SKM-1 treated with dmso at 0.1 percent for 144 hours (cell line): ENCODE measurements around the gene NPAS3.

Source experiments
- DNase-seq: peaks from one replicate; lab custom pipeline; 2025; ENCODE audit not compliant: unreplicated experiment; lab: John Stamatoyannopoulos, UW

Gene NPAS3

DNA sequence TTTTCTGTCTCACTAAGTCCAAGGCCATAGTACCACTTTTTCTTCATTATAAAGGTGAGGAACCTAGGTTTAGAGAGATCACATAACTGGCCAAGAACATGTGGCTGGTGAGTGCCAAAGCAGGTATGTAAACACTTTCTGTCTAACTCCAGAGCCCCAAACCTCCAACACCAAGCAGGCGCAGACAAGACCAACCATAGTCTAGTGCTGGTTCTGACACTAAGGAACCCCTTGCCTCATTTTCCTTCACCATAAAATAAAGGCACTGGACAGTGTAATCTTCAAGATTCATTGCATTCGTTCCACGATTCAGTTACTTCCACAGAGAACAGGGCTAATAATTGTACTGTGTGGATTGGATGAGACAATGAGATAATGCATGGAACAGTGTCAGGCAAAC, 71.0 kb downstream of the NPAS3 start:
- no peak for DNase-seq

DNA sequence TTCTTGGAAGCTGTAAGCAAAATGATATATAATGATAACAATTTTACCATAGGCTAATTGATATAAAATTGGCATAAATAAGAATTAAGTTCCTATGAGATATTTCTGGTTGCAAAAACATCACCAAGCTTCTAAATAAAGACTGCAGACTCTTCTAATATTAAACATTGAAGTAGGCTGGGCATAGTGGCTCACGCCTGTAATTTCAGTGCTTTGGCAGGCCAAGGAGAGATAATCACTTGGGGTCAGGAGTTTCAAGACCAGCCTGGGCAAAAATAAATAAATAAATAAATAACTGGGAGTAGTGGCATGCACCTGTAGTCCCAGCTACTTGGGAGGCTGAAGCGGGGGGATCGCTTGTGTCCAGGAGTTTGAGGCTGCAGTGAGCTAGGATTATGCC, 71.8 kb downstream of the NPAS3 start:
- no peak for DNase-seq

DNA sequence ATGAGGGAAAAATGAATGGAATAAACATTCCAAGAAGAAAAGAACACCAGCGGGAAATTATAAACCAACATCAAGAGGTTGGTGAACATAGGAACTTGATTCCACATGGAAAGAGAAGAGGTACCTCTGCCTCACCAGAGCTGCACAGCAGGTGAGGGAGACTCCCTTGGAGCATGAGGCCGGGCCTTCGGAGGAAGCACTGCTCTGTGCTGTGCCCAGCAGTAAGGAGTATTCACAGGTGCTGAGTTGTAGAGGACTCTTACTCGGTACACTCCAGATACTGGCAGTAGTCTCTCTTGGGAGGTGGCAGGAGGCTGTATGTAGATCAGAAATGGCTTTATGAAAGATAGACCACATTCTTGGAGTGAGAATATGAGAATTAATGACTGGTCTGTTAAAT, 76.0 kb downstream of the NPAS3 start:
- no peak for DNase-seq

DNA sequence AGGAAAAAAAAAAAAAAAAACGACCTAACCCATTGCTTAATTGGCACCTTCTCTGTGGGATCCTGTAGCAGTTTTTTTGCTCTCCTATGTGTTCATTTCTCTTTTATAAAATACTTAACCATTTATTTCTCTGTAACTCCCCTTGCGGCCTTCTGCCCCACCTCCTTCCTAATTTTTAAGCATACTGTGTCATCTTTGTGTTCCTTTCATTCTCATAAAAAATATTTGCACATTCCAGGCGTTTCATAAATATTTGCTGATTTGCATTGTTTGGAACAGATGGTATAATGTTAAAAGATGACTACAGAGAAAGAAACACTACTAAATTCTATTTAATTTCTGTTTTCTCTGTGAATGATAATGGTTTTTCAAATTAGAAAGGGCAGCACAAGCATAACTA, 77.9 kb downstream of the NPAS3 start:
- DNase-seq = no peak

DNA sequence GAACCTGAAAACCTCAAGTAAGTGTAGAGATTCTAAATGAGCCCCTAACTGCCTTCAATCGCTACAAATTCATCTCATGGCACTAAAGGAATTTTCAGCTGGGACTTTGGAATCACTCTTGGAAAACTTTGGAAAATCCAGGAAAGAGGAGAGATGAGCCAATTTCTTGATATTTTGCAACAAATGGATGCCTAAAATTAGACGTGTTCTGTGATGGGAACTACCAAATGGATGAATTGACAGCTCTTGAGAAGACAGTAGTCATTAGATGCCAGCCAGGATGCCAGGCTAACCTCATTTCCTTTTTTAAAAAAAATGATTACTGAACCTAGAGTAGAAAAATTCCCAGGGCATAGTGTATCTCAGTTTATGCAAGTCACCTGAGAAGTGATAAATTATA, 78.3 kb downstream of the NPAS3 start:
- no peak for DNase-seq

DNA sequence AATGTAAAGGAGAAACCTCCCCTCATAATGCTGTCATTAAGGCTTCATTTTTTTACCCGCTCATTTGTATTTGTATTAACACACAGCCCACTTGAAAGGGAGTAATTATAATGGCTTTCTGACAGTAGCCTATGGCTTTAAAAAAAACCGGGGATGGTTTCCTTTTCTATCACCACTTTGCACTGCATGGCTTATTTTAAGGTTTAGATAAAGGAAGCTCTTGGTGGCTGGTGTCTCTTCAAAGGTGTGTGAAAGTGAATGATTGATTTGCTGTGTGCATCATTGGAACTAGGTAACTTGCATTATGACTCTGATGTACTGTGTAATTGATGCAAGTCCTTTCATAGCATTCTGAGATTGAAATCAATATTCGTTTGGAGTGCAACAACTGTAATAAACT, 80.7 kb downstream of the NPAS3 start:
- DNase-seq = no peak

DNA sequence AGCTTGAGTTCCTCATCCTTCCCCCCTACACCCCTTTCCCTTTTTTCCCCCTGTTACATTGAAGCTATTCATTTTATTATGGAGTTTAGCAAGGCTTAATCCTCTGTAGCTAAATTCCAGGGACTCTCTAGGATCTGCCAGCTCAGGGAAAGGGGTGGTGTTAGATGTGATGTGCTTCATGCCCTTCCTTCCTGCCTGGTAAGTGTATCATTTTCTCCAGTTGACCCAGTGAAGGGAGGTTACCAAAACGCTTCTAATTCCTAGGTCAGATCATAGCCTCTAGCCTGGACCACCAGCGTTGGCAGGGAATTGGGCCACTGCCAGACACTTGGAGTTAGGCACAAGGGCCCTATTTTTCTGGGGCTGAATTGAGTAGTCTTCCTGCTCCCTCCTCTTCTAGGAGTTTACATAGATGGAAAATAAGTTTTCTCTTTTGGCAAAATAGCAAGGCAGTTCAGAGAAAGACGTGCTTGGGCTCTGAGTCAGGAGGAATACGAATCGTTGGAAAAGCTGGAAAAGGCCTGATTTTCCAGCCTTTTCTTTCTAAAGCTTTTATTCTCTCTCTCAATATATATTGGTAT, 88.3 kb downstream of the NPAS3 start:
- DNase-seq = no peak

DNA sequence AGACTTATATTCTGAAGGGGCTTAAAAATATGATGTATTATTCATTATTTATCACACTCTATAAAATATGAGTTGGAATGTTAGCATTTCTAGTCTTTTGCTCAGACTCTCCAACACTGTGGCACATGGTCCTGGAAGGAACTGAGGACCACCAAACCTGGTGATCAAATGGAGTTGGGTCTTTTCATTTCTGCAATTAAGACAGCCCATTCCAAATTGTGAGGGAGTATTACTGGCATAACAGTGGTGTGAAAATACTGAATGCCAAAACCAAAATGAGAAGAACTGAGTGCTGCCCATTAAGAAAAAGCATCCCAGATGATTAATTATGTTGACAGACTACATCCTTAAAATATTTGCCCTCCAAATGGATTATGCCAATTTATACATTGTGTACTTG, 90.8 kb downstream of the NPAS3 start:
- no peak for DNase-seq

DNA sequence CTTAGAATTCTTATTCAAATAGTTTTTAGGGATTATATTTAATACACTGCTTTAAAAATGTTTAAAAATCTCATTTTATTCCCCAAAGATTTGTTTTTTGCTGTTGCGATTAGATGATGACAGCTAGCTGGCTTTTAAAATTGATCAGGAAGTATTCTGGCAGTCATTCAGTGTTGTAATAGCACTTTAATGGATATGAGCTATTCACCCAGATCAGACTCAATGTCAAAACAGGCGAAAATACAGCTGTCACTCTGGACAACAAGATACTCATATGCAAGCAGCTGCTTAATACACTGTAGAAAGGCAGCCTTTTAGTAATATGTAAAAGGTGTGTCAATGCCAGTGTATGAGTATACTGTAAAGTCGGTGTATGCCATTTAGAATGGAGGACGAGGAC, 91.7 kb downstream of the NPAS3 start:
- no peak for DNase-seq

DNA sequence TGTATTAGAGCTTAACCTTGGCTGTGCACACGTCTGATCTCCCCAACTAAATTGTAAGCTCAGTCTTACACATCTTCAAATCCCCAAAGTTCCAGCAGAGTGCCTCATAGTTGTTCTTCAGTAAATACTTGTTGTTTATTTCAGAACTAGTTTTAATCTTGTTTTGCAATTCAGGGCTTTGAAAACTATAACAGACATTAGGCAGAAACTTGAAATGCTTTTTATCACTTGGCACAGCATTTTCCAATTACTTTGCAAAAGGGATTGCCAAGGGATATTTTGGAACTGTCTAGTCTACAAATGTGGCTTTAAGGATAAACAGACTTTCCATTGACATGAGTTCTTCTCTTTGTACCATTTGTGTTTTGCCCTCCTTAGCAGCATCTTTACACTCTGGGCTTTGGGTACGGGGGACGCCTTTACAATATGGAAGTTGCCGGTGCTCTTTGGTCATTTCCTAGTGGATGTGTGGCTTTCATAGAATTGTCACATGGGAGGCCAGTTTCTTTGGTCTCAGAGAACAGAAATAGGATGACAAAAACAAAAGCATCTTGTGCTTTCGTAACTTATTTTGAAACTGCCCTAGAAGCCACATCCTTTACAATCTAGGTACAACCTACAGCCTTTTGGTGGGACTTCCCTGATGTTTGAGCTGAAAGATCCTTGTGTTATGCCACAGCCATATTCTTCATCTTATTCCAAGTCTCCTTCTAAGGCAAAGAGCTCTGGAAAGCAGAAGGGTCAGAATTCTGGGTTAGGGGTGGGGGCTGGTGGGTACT, 96.9 kb downstream of the NPAS3 start:
- no peak for DNase-seq

DNA sequence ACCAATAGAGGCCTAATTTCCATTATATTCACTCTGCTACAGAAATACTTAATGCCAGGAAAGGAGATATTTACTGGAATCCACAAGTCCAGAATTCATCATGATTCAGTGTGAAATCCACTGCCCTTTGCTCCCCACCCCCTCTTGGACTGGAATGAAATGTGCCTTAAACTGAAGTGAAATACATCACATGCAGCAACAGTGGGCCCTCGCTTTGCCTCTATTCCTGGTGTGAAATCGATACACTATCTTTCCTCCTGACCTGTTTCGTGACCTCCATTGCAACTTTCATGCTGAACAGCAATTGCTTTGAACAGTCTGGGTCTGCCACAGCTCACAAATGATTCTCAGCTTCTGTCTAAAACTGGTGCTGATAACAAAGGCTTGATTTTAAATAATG, 100.6 kb downstream of the NPAS3 start:
- no peak for DNase-seq

DNA sequence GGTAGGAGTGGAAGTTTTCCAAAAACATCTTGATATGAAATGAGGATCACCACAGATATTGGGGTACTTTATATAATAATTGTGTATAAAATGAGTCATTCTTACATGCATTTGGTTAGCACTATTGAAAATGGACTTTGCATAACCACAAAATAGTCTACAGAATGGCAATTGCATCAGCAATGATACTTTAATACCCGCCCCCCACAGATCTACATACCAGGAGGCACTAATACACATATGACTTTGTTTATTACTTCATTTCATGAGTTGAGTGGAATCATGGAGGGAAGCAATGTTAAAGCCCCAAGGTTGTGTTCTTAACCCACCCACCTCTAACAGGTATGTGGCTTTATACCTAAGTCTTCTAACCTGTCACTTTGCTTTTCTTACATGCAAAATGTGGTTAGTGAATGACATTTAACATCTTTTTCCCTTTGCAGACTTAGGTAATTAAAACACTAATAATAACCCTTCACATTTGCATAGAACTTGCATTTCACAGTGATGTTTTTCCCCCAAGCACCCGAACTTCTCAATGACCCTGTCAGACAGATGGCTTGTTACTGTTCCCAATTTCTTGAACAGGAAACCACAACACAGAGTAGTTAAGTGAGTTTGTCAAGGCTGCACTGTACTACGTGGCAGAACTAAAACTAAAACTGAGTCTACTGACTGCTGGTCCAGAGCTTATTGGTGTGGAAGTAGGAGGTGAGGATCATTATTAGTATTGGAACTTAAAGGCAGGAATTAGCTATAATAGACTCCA, 101.9 kb downstream of the NPAS3 start:
- DNase-seq = no peak

DNA sequence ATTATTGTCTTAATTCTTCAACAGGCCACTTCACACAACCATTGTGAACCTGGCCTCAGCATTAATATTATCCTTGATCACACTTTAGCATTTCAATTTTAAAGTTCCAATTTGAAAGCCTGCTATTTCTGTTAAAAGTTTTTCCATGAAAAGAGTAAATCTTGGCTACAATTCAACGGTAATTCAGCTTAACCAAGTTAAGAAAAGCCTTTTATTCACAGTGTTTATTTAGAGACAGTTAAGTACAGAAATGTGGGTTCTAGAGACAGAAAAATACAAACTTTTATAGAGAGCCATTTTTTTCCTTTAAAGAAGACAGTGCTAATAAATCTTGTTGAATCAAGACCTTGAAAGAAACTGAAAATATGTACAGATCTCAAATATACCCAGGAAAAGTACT, 103.9 kb downstream of the NPAS3 start:
- DNase-seq = no peak

DNA sequence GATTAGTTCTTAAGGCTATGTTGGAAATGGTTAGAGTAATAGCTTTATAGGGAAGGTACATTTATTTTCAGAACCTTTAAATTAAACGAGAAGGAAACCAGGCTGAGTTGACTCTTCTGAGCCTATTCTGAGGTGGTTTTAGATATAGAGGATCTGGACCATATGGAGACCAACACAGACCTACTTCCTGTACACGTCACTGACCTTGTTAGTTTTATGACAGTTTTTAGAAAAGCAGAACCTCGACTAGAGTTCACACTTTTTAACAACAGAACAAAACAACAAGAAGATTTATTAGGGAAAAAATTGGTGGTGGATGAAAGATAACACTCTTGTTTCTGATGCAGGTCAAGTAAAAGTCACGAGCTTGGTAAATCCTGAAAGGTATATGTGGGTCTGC, 107.1 kb downstream of the NPAS3 start:
- no peak for DNase-seq

DNA sequence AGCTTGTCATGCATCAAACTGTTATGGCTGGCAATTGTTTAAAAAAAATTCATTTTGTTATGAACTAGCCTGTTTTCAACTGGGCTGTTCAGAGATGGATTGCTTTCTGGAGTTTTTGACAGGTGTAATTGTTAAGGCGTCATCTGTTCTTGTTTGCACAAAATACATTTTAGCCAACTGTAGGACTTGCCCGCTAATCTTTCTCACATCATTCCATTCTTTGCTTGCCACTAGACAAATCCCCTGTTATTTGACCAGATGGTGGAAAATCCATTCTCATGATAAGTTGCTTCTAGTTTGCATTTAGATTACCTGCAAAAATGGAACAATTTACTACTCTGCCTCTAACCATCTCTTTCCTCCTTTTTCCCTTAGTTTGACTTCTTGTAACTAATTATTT, 114.3 kb downstream of the NPAS3 start:
- DNase-seq = no peak

DNA sequence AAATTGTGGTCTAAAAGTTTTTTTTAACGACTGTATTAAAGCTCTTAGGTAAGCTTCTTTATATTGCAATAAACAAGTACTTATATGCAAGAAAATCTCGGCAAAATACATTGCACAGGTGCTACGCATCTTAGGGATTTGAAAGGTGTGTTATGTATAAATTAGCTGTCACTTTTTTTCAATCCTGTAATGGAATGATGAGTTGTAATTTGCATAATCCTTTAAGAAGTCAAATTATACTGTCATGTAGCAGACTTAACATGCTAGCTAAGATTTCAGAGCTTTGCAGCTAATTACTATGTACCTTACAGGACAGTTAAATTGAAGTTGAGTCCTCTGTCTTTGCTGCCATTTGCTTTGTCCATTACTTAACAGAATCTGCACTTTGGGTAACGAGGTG, 117.5 kb downstream of the NPAS3 start:
- no peak for DNase-seq

DNA sequence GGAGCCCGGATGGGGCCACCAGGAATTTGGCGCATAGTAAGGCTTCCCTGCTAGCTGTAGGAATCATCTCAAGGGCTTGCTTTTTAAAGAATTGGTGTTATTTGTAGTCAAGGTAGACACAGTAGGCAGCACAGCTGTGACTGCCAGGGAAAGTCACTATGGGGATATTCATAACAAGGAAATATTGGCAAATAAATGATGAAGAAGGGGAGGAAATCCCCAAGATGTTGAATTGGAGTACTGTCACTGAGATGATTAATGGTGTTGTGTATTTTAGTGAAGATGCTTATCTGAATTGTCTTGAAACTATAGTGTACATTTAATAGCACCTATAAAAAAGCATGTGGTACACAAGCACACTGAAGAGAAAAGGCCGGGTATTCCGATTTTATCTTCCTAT, 118.9 kb downstream of the NPAS3 start:
- DNase-seq = no peak

DNA sequence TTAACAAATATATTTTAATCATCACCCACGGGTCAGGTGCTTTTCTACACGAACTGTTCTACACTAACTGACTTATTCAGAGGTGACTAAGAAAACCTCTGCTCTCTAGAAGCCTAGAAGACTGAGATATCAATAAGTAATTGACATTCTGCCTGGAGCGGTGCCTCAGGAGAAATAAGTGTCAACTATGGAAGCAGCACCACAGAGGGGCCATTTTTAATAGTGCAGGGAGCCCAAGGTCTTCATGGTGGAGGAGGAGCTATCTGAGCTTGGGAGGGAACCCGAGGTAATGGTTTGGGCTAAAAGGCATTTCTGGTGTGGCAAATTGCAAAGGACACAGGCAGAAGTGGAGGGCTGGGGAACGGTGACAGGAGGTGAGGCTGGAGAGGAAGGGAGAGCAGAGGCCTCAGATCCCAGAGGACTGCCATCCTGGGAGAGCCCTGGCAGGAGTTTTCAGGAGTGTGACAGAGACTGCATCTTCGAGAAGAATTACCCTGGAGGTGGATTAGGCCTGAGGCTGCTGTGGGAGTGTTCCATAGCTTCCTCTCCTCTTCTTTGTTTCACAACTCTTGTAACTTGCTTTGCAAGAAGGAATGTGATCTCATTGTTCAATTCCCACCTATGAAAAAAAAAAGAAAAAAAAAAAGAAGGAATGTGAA, 123.1 kb downstream of the NPAS3 start:
- DNase-seq = no peak

DNA sequence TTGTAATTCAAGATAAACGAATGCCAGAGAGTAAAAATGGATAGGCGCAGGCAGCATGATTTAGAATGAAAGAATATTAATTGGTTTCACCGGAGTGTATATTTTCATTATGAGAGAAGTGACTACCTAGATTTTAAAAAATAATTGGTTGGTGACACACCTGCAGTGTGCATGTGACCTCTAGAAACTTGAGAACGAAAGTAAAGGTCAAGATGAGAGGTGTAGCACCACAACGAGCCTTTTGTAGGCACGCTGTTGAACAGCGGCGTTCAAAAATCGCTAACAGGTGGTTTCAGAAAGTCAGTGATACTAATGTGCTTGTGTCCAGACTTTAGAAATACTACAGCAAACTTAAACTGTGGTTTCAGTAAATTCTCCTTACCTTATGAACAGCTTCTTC, 123.8 kb downstream of the NPAS3 start:
- no peak for DNase-seq

DNA sequence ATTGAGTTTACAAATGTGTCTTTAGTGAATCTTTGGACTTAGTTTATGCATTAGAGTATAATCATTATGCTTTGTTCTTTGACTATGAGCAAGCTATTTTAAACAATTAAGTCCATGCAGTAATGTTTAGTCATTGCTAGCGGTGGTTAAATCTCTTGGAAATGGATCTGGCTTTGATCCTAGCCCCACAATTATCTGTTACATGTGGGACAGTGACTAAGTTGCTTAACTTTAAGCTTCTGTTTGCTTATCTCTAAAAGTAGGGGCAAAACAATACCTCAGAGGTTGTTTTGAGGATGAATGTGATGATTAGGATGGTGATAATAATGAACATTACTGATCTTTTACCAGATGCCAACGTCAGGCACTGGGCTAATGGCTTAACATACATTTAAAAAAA, 124.2 kb downstream of the NPAS3 start:
- no peak for DNase-seq

DNA sequence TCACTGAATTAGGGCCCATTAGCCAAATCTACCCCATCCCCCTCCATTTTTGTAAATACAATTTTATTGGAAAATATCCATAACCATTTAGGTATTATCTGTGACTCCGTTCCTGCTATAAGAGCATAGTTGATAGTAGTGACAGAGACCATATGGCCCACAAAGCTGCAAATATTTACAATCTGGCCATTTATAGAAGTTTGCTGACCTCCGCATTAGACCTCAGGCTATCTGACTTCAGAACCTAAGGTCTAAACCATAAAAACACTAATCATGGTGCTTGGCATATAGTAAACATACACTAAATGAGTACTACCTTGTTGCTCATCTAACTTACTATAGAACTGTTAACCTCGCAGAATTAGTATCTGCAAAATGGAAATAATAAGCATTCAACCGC, 124.8 kb downstream of the NPAS3 start:
- no peak for DNase-seq

DNA sequence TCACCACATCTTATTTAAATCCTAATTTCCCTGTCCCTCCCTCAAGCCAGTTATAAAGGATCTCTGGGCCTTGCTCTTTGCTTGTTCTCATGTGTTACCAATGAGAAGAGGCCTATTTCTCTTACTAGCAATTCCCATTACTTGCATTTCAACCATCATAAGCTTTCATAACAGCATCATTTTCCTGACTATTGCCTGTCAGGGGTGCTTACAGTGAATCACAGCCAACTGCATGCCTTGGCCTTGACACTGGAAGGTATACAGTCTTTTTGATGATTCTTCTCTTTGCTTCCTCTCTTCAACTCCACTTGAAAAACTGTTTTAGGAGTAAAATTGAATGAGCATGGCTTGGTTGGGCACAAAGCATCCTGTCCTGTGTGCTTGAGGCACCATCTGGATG, 127.0 kb downstream of the NPAS3 start:
- no peak for DNase-seq
